DMS 273 treated with DMSO at 0.1 percent for 48 hours (cell line): Measurements from ENCODE around the gene IQGAP2.

Experiments
- DNase-seq: peaks from one replicate; lab custom pipeline; 2025; lab: John Stamatoyannopoulos, UW

Gene IQGAP2

DNA sequence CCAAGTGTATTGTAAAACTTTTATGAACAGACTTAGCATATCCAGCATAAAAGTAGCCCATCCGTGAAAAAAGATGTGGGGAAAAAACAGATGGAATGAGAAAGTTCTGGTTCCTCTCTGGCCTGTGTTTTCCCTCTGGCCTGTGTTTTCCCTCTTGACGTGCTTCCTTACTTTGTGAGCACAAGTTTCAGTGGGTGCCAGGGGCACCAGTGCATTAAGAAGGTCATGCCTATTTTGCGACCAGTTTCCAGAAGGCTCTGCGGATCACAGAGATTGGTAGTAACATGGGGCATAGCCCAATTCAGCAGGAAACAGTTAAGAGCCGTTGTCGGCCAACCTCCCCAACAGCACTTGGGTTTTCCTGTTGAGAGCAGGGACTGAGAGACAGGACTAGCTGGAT is 43.7 kb downstream of the IQGAP2 start:
- no peak for DNase-seq

DNA sequence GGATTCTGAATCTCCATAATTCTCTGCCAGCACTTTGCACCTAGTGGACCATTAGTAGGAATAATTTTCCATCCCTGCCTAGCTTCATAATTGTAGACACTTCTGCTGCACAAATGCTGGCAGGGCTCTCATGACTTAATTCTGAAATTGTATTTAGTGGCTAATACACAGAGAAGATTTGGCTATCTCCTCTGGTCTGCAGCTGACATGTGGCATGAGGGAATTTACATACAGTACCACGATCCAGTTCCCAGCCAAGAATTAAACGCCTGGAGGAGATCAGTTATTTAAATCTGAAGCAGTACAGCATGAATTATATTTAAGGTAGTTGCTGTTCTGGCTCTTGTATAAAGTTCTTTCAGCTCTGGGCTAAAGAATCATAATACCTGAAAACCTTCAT is 46.5 kb downstream of the IQGAP2 start:
- DNase-seq = no peak

DNA sequence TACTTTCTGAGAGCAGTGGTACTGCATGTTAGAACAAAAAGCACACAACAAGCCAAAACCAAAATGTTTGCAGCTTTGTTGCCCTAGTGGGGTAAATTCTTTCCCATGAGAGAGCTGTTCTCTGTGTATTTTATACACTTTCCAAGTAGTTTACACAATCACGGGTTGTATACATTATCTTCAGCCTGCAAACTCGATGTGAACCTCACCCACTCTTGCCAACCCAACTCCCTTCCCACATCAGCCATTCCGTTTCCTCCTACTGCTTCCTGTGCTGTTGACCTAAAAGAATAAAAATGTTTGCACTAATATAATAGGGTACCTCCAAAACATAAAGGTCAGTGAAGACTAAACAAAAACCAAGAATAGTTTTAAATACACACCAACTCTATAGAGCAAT is 47.0 kb downstream of the IQGAP2 start:
- no peak for DNase-seq

DNA sequence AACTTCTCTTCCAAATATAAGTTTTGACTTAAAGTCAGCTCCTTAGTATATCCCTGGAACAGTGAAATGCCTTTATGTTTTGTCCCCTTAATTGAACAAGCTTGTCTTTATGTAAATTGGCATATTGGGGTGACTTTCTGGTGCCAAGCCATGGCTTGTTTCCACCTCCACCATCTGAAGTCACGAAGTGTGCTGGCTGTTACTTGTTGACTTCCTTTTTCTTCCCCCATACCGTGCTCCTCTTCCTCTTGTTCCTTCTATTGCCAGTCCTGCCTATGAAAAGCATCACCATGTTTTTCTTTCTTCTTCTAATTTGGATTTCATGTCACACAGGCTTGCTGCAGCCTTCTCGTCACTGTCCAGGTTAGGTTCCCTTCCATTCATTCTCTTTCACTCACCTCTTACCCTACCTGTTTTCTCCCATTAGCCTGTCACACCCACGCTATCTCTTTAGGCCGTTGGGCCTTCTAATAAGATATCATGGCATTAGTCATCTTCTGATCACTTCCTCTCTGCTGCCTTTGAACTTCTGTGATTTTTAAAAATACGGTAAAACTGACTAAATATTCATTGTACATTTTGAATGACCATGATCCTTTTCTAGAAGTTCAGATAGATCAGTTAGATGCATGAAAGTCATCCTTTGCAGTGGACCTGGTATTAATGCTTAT is 48.1 kb downstream of the IQGAP2 start:
- DNase-seq = no peak

DNA sequence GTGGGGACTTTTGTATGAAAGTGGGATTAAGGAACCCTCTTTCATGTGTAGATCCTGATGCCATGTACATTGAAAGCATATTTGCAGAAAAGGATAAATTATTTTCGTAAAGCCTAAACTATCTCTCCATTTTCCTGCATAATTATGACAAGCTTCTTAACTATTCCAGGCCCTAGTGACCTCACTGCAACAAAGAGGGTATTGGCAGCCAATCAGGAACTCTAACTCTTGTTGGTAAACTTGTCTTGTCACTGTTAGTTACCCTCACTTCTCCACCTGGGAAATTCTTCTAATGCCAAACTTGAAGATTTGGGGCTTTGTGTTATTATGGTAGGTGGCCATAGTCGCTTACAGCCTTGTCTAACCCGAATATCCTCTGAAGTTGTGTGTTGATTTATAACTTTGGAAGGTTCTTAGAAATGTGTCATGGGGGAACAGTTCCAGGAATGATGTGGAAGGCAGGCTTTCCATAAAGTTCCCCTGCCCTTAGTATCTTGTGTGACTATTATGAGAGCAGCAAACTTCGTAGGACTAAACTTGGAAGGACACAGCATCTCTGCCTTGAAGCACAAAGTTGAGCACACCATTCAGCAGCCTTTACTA is 52.5 kb downstream of the IQGAP2 start:
- no peak for DNase-seq

DNA sequence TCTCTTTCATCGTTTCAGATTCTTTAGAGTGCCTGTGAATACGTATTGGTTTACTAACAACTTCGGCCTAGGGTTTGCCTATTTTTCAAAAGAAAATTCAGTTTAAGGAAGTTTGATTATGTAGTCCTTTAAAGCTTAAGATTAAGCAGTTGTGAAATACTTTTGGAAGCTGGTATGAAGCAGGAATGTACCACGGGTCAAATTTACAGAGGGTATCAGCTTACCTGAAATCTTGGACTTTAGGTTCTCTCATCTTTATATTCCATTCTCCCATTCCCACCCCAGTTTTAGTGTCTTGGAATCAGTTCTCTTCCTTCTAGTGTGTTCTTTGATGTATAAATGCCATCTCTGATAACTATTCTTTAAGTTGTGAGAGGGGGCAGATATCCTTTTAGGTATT is 53.2 kb downstream of the IQGAP2 start:
- DNase-seq = no peak

DNA sequence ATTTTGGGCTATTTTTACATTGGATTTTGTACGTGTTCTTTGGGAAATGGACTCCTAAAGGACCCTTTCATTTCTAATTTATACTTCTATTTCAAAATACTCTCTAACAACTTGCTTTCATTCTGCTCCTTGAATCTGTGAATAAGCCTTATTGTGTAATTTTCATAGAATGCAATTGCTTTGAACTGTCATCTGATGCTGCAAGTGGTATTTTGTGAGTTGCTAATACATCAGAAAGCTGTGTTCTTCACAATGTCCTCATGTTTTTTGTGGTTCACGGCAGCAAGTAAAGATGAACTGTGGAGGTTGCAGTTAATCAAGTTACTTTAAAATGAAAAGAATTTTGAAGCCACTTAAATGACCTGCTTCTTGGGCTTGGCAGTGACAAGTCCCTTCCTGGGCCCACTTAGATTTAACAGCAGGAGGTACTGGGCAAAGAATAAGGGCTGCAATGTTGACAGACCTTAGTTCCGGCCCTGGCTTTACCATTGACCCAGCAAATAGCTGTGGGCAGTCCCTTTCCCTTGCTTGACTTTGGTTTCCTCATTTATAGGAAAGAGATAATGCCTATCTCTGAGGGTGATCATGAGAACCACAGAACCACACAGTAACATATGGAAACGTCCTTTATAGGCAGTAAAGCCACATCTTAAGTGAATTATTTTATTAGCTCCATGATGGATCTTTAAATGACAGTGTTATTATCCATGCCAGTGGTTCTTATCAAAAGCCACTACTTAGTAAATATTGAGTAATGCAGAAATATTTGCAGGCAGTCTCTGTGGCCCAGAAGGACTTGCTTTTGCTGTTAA is 54.8 kb downstream of the IQGAP2 start:
- DNase-seq = no peak

DNA sequence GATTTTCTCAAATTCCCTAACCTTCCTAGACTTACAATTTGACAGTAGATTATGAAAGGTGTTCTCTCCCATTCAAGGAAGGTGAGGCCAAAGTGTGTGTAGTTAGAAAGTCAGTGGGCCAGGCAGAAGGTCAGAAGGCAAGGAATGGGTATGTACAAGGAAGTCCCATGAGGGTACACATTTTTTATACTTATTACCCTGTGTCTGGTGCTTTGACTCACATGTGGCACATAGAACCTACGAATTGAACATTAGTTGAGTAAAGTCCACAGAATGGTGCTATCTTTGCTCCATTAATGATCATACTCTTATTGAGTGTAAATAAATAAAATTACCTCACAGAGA is 55.4 kb downstream of the IQGAP2 start:
- DNase-seq = no peak

DNA sequence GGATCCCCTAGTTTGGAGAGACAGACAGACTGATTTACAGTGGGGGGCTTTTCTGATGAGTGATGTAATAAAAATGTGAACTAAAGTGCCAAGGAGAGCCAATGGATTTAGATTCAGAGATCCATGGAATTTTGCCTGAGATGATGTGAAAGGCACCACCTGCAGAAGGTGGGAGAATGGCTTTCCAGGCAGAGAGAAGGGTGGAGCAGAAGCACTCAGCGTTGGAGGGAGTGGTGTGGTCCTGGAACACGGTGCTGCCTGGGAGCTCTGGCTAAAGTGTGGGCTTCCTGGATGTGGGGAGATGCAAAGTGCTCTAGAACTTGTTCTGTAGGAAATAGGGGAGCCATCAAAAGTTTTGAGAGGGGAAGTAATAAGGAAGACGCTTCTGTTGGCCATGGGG is 57.0 kb downstream of the IQGAP2 start:
- DNase-seq = no peak

DNA sequence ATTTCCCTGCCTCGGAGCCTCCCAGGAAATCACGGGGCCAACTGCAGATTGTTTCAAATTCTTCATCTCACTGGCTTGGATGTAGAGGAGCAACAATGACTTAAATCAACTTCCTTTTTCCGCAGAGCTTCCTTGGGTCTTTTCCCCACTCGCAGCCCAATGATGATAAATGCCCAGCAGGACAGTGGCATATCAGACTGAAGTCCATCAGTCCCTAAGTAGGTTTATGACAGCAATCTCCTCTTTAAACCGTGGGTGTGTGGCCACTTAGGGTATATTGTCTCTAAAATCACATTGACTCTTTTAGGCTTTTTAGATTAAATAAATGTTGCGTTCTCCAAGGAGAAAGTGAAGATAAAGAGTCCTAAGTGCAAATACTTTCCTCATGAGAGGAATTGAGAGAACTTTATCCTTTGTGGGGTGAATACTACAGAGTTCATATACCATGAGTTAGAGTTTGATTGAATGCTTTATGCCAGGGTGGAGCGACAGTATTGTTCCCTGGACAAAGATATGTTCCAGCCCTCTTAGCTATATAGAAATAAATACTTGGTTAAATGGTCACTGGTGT is 59.1 kb downstream of the IQGAP2 start:
- DNase-seq = no peak

DNA sequence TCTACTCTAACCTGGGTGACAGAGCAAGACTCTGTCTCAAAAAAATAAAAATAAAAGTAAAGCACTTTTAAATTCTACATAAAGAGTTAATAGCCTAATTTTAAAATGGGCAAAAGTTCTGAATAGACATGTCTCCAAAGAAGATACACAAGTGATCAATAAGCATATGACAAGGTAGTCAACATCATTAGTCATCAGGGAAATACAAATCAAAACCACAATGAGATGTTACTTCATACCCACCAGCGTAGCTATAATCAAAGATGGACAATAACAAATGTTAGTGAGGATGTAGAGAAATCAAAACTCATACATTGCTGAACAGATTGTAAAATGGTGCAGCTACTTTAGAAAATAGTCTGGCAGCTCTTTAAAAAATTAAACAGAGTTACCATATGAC is 64.1 kb downstream of the IQGAP2 start:
- DNase-seq = no peak

DNA sequence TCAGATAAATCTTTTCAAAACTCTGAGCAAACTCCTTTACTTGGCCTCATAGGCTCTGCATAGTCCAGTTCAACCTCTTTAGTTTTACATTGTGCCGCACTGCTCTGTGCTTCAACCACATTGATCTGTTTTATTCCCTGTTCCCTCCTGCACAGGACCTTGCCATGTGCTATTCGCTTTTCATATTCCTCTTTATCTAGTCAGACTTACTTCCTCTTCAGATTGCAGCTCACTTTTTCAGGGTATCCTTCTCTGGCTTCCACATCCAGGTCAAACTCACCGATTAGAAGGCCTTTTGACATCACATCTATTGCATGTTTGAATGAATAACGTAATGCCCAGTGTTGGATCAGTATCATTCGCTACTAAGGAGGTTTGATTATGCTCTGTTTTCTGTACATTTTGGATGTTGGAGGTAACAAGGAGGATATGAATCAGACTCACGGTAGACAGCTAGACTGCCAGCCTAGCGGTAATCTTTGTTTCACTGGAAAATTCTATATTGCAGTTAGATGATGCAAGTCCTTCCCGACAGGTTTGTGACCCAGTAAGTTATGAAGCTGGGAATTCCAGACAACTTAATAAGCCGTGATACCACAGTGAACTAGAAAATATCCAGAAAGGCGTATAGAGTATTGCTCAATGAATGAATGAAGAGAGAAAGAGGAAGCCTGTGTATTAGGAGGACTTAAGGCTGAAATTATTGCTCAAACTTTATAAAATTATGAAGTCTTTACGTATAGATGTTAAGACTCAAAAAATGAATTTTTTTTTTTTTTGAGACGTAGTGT is 65.7 kb downstream of the IQGAP2 start:
- DNase-seq = no peak

DNA sequence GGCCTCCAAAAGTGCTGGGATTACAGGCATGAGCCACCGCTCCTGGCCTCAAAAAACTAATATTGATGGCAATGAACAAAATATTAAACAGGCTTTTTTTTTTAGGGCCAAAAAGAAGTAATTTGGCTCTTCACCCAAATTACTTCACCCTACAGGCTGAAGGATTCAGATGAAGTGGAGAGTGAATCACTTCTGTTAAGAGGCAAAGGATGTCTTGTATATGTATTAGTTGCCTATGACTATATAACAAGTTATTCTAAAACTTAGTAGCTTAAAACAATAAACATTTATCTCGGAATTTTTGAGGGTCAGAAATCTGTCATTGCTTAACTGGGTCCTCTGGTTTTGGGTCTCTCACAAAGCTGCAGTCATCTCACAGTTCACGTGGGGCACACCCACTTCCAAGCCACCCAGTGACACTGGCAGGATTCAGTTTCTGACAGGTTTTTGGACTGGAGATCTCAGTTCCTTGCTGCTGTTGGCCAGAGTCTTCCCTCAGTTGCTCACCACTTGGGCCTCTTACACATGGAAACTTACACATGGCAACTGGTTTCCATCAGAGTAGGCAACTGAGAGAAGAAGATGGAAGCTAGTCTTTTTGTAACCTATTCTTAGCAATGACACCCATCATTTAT is 66.7 kb downstream of the IQGAP2 start:
- DNase-seq = no peak

DNA sequence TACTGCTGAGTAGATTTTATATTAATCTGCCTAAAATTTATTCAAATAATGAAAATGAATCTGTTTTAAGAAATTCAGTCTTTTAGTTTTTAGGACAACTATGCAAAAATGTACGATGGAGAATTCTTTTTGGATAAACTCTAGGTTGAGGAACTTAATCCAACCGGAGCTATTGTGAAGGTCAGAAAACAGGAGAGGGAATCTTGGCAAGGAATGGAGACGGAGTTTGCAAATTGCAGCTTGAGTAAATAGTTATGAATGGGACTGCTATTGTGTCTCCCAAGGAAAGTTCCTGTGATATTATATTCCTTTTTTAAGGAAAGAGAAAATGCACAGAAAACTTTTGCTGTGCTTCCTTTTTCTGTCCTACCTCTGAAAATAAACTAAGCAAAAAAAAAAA is 67.9 kb downstream of the IQGAP2 start:
- no peak for DNase-seq

DNA sequence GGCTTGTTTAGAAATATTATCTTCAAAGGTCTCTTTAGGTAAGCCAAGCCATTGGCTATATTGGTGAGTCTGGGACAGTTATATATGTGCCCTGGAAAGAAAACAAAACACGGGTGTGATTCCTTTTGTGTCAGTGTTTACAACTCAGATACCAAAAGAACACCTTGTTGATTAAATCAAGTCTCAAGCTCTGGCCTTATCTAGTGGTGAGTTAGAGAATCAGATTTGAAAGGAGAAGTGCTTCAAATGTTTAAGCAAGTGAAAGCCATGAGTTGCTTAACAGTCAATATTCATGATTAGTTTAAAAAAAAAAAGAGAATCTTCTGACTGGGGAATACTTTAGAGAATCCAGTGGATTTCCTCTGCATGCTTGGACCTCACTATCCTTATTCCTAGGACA is 68.3 kb downstream of the IQGAP2 start:
- DNase-seq = no peak

DNA sequence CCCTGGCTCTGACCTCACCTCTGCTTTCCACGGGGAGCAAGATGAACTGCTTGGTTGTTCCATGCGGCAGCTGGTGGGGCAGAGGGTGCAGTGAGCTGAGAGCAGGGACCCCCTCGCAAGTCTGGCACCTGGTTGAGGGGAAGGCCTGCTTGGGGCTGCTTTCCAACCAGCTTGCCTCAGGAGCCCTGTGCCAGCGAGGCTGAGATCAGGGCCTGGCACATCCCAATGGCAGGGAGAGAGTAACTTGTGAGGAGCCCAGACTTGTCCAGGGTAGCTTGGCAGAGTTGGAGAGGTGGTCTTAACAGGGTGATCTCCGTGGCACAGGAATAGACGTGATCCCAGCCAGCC is 68.9 kb downstream of the IQGAP2 start:
- DNase-seq = no peak

DNA sequence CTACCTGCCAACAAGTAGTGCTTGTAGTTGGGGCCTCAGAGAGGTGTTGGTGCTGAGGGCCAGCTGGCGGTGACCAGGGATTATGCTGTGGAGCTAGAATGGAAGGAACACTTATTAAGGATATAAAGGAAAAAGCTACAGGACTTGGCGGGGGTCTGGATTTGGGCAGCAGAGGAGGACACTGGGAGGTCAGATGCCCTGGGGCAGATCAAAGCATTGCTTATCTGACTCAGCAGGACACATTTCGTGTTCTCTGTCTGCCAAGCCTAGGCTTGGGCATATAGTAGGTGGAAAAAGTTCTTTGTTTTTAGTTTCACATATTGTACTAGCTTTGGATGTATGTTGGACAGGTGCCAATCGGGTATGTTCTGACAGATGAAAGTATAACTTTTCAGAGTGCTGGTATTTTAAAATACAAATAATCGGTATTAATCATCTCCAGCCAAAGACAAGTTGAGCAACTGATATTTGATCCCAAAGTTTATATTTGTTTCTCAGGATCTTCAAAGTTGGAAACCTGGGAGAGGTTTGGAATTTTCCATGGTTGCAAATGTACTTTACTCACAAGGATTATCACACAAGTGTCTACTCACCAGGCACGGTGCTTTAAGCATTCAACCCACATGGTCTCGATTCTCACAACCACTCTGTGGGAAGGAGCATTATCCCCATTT is 69.4 kb downstream of the IQGAP2 start:
- no peak for DNase-seq

DNA sequence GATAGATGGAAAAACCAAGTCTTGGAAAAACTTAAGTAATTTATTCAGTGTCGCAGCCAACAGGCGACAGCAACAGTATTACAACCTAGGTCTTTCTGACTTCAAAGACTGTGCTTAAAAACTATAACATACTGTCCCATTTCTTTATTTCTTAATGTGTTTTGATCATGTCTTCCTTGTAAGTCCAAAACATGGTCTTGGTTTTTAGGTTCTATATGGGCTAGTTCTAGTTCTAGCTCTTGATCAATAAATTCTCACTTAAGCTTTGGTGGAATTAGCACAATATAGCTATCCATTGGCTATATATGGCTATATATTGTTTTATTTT is 69.9 kb downstream of the IQGAP2 start:
- no peak for DNase-seq

DNA sequence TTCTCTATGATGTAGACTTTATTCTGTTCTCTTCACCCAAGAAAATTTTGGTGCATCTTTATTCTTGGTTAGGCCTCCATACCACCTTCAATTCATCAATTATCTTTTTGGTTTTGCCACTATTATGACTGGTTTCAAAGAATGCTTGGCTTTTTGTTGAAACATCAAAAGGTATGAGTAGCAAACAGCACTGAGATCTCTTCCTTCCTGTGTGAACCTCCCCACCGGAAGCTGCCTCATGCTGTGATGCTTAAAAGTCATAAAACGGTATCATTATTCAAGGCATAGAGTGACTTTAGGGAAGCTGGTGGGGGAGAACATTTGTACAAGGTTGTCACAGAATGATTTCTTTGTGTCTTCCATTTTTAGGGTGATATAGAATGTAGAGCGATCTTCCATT is 70.6 kb downstream of the IQGAP2 start:
- no peak for DNase-seq

DNA sequence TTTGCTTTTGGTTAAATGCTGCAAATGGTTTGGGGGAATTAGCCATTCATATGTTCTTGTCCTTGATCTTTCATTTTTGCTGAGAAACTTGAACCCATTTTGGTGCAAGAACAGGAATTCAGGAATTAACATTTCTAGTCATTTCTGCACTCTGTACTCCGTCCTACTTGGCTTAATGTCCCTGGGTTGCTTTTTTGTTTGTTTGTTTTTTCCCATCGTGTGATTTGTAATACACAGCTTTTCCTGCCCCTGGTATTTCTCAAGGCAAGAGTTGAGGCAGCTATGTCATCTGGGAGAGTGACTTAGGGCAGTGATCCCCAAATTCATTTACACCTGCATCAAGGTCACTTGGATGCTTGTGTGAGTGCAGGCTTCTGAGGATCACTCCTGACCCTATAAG is 71.3 kb downstream of the IQGAP2 start:
- no peak for DNase-seq

DNA sequence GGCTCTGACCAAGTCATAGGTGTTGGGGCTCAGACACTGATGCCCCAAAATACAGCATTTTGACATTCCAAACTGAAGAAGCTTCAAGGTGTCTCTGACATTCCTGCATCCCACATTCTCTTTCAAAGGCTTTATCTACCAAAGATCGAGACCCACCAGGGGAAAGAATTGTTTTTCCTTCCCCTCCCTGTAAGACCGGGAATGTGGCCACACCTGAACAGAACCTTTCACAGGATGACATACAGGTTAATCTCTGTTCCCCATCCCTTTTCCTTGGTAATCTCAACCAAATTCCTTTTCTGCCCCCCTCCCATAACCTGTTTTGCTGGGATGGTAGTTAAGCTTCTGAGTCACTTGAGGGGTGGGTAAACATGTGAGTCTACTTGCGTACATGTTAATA is 72.3 kb downstream of the IQGAP2 start:
- no peak for DNase-seq

DNA sequence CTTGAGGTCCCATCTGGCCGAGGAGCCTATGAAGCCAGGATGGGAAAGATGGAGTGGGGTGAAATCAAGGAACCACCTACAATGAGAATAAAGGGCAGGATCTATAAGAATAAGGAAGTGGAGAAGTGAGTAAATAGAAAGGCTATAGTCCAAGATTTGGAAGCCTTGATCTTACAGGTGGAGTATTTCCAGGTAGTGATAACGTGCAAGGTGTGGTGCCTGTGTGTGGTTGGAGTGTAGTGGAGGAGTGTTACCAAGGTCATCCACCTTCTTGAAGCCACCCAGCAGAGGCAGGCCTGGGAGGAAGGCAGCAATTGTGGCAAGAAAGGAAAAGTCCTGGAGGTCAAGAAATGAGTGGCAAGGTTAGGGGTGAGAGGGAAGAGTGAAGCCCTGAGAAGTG is 72.9 kb downstream of the IQGAP2 start:
- no peak for DNase-seq
